A673 (cell line): ENCODE data around the gene RAB3C.
A peak's percentile ranks its signal among the peaks of the same experiment; 100 is the strongest.

ENCODE experiments used
- CTCF ChIP-seq: fragments of 300-800, 200-600 bp; sonication (generic); conservative IDR thresholded peaks from 2 replicates; pipeline ENCODE4 v1.5.1; 2017; ENCODE audit warnings: low read depth, mild to moderate bottlenecking, antibody characterized with exemption, low read length, moderate library complexity, mixed read lengths
- EZH2 ChIP-seq: fragments of 200-600 bp; sonication (generic); IDR thresholded peaks from 2 replicates; pipeline ENCODE4 v1.6.1; 2017; ENCODE audit warnings: borderline replicate concordance, low read depth, mild to moderate bottlenecking, mixed read lengths, antibody characterized with exemption, low read length; ENCODE audit not compliant: poor library complexity, severe bottlenecking

GRCh38 chr5:58886315-58887207 lies 303.7 kb downstream of the RAB3C start:
- TF ChIP-seq CTCF (peak; percentile 96), EZH2 (no peak)
